Heart right ventricle (tissue), 16 donors: ENCODE results near the gene CYP4X1. TPM values are rescaled to one million over a fixed set of nuclear protein-coding genes. Genes with fewer than 3 reads are reported as not detected.
A peak's percentile ranks its signal among the peaks of the same experiment; 100 is the strongest.

ENCODE experiments used
- ATAC-seq, 8 donors: fragments of 200-7000 bp; cut with Tn5 transposase; one replicate each; pipeline ENCODE4 v1.9.1; 2020; ENCODE audit warnings: mild to moderate bottlenecking in 8 of 8, moderate library complexity in 8 of 8, moderate number of reproducible peaks in 1 of 8
- DNase-seq, 2 donors: peaks; one replicate each; pipeline ENCODE4 v3.0.0-alpha.2; 2020
- H3K27ac ChIP-seq, 10 donors: fragments of 200-600 bp; sonication (generic) in 2 of 10; one replicate each; pipeline versions ENCODE4 v1.5.0 to v1.8.0; 2020 to 2022; ENCODE audit warnings: mild to moderate bottlenecking in 3 of 10
- H3K27me3 ChIP-seq, 7 donors: fragments of 200-600 bp; one replicate each; pipeline ENCODE4 v1.8.0; 2021 to 2022; ENCODE audit warnings: mild to moderate bottlenecking in 2 of 7
- H3K36me3 ChIP-seq, 9 donors: fragments of 200-600 bp; sonication (generic) in 1 of 9; one replicate each; pipeline versions ENCODE4 v1.5.0 to v1.8.0; 2020 to 2022; ENCODE audit warnings: mild to moderate bottlenecking in 2 of 9
- H3K4me1 ChIP-seq, 9 donors: fragments of 200-600 bp; sonication (generic) in 1 of 9; one replicate each; pipeline versions ENCODE4 v1.5.0 to v1.8.0; 2020 to 2022; ENCODE audit warnings: mild to moderate bottlenecking in 4 of 9
- H3K4me3 ChIP-seq, 10 donors: fragments of 200-600 bp; sonication (generic) in 2 of 10; one replicate each; pipeline versions ENCODE4 v1.5.0 to v1.8.0; 2020 to 2022; ENCODE audit warnings: mild to moderate bottlenecking in 7 of 10, moderate library complexity in 2 of 10
- H3K9me3 ChIP-seq, 11 donors: fragments of 200-600 bp in 10 of 11; sonication (generic) in 2 of 11; one replicate each; pipeline versions ENCODE4 v1.5.0 to v1.8.0; 2013 to 2022; ENCODE audit warnings: mild to moderate bottlenecking in 2 of 11, control low read depth in 1 of 11, moderate library complexity in 1 of 11
- CTCF ChIP-seq, 9 donors: fragments of 200-600 bp; sonication (generic) in 2 of 9; IDR thresholded peaks; one replicate each; pipeline versions ENCODE4 v1.5.0 to v1.8.0; 2021 to 2022; ENCODE audit warnings: antibody characterized with exemption in 9 of 9, mild to moderate bottlenecking in 5 of 9, moderate library complexity in 1 of 9
- WGBS, 2 donors: extraction: QIAGEN DNeasy Blood & Tissue Kit; methylation state at CpG; one replicate each; pipeline ENCODE4 v1.1.7; 2013; ENCODE audit warnings: inconsistent platforms in 1 of 2; 5-methylcytosine and 5-hydroxymethylcytosine counted together
- intact Hi-C, 10 donors: fragments of 100-400 bp; cut with DNase I; formaldehyde crosslinking; loops; one replicate each; pipeline versions ENCODE4 v1.11.1 to v1.14.2; 2022
- polyA plus RNA-seq, 2 donors: library from polyadenylated mRNA; stranded (reverse); fragments of 200-250 nt; gene quantifications; one replicate each; pipeline ENCODE4 v1.2.3, GENCODE V29; 2013
- total RNA-seq, 10 donors: library from RNA; stranded (reverse); fragmentation: NEBNext Ultra II Directional in 3 of 10; extraction: Animal tissue kit (Norgen Biotek cat#: 25700) in 3 of 10; gene quantifications; one replicate each; pipeline versions ENCODE4 v1.2.1 to v1.2.4, GENCODE V29; 2021 to 2023
- donor health status: Arrhythmogenic right ventricular cardiomyopathy.
- donor health status: ischemic (EF 13 %, LVEDD 7.1; RV severe dilation, severe dysfunction).
- donor health status: healthy with polysubstance abuse.
- donor health status: DM: no; HTN: yes; CAD: no.
- donor health status: DM: no; HTN: no; CAD: no.
- donor health status: ischemic (EF 25% LVEDD 6.9; RV normal size, moderate dysfunction).
- donor health status: ischemic (EF 25% LVEDD 5.7; RV mildly dilated, moderate dysfunction).
- donor health status: healthy.
- donor health status: DM: yes; HTN: yes; CAD: no.
- donor health status: Ischemic cardiomyopathy.
- donor health status: ischemic (EF 35%, LVEDD 5.7; RV mildly dilated, moderate dysfunction).
- donor health status: nonischemic (EF 11% LVEDD 7.7; RV severe dilation, severe dysfunction).
- donor health status: DM: yes; HTN: yes; CAD: no.
- donor health status: PGD.
- donor health status: ischemic (EF 29% LVEDD 5.4; RV normal size, mild dysfunction).
- donor health status: nonischemic (EF 23%, LVEDD 6.1; RV moderate dilation, normal function).

The CYP4X1 gene
- total and polyA plus RNA-seq, 12 donors, result 0.28 to 4.1 (median 1.3) TPM

DNA sequence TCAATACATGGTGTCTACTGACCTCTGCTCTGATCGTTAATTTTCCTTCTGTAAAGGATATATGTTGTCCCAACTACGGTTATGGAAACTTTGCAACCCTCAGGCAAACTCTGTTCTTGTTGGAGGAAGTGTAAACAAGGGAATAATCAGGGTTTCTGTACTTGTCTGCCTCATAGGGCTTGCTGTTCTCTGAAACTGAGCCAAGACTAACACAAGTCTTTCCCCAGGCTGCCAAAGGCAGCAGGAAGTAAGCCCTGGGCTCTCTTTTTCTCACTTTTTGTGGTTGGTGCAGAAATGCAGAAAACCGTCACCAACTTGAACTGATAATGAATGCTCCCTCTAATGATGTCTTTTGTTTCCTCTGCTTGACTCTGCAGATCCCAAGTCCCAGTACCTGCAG, 7.6 kb downstream of the CYP4X1 start:
- H3K27ac ChIP-seq, result peak overlapping the region in 7 of 10 donors; percentile 27 to 68 (median 48)
- peaks cover 0 to 9% (median 0%) of the 10 kb centered on the region in 7 donors for H3K27me3 ChIP-seq
- no peak for TF ChIP-seq CTCF (IDR thresholded peaks at IDR 0.05)
- H3K4me3 ChIP-seq, result no peak overlapping the region
- ATAC-seq (peak in 6 of 8 donors; percentile 75 to 91 (median 86)), DNase-seq (no peak)
- H3K9me3 ChIP-seq, result no peaks in the 10 kb centered on the region
- 32 to 33% methylated on average over 3 of the region's 3 CpGs for WGBS, 2 donors
- H3K36me3 ChIP-seq, result no peaks in the 10 kb centered on the region
- intact Hi-C loops, result no loop called here
- peaks cover 0 to 35% (median 20%) of the 10 kb centered on the region in 9 donors for H3K4me1 ChIP-seq

DNA sequence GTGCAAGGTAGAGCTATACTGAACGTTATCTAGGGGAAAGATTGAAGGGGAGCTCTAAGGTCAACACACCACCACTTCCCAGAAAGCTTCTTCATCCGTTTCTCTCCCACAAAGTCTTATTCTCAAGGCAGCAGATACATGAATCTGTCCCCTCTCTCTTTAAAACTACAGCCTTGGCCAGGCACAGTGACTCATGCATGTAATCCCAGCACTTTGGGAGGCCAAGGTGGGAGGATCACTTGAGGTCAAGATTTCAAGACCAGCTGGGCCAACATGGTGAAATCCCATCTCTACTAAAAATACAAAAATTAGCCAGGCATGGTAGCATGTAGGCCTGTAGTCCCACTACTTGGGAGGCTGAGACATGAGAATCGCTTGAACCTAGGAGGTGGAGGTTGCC, 8.1 kb downstream of the CYP4X1 start:
- H3K4me3 ChIP-seq, result no peak overlapping the region
- H3K27ac ChIP-seq, result peak overlapping the region in 4 of 10 donors; percentile 30 to 48 (median 37)
- peaks cover 0 to 35% (median 20%) of the 10 kb centered on the region in 9 donors for H3K4me1 ChIP-seq
- no peaks in the 10 kb centered on the region for H3K9me3 ChIP-seq
- no peaks in the 10 kb centered on the region for H3K36me3 ChIP-seq
- intact Hi-C loops, result no loop called here
- peaks cover 0 to 3% (median 0%) of the 10 kb centered on the region in 7 donors for H3K27me3 ChIP-seq
- WGBS, 2 donors, result 64 to 65% methylated on average over 3 of the region's 3 CpGs
- DNase-seq (no peak), ATAC-seq (peak in 5 of 8 donors; percentile 39 to 67 (median 46))
- no peak for TF ChIP-seq CTCF (IDR thresholded peaks at IDR 0.05)

DNA sequence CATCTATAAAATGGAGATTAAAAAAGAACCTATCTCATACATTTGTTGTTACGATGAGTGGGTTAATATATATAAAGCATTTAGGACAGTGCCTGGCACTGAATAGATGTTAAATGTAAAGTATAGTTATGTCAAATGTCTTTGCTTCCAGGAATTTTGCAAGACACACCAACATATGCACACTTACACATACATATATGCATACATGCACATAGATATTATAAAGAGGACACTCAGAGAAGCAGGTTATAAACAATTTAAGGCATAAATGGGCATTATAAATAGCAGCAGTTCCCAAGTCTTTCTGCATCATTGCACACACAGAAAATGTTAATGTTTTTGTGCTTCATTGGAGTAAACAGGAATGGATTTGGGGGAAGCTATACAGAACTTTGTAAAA, 13.3 kb downstream of the CYP4X1 start:
- no peaks in the 10 kb centered on the region for H3K9me3 ChIP-seq
- no peak for DNase-seq

DNA sequence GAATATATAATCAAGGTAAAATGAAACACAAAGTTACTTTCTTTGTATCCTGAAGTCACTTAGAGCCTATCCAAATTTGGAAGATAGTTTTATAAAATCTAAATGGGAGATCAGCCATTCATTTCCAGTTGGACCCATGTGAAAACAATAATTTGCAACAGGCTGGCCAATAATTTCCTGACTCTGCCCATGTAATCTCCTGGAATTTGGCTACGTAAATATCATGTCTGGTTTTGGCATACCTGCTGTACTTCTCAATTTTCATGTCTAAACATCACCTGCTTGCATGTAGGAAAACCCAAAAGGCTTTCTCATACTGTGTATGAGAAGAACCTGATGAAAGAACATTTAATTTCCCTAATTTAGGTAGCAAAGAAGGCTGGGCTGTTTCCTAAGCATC, 35.9 kb downstream of the CYP4X1 start:
- WGBS, 2 donors, result 45 to 68% methylated on average over 1 of the region's 1 CpG
- ATAC-seq (no peak), DNase-seq (no peak)
- TF ChIP-seq CTCF (IDR thresholded peaks at IDR 0.05), result no peak
- Histone ChIP-seq H3K4me1 (no peaks in the 10 kb centered on the region), H3K9me3 (peaks cover 0 to 32% (median 13%) of the 10 kb centered on the region in 11 donors), H3K27ac (no peak overlapping the region), H3K36me3 (peaks cover 0 to 3% (median 0%) of the 10 kb centered on the region in 9 donors), H3K27me3 (no peaks in the 10 kb centered on the region), H3K4me3 (no peak overlapping the region)
- intact Hi-C loops, result loop anchor here in 1 of 10 donors (2.0 kb wide), 1 partner anchor 17 kb away; no protein-coding TSS in a partner anchor

More for the DNA sequence above, 13.3 kb downstream of the CYP4X1 start:
- no peak for ATAC-seq
- H3K27me3 ChIP-seq, result no peaks in the 10 kb centered on the region
- H3K4me3 ChIP-seq, result no peak overlapping the region
- intact Hi-C loops, result no loop called here
- no peak for TF ChIP-seq CTCF (IDR thresholded peaks at IDR 0.05)
- WGBS, 2 donors, result 91 to 95% methylated on average over 1 of the region's 1 CpG
- no peaks in the 10 kb centered on the region for H3K36me3 ChIP-seq
- H3K4me1 ChIP-seq, result peaks cover 0 to 6% (median under 1%) of the 10 kb centered on the region in 9 donors
- no peak overlapping the region for H3K27ac ChIP-seq
